ENCODE measurements around the gene EIF2AK2.
"Not testable (repeated sequence)": the region's sequence is repeated elsewhere in the genome, so short reads cannot be mapped to it uniquely, and the experiment has no call there.

EIF2AK2 gene

DNA sequence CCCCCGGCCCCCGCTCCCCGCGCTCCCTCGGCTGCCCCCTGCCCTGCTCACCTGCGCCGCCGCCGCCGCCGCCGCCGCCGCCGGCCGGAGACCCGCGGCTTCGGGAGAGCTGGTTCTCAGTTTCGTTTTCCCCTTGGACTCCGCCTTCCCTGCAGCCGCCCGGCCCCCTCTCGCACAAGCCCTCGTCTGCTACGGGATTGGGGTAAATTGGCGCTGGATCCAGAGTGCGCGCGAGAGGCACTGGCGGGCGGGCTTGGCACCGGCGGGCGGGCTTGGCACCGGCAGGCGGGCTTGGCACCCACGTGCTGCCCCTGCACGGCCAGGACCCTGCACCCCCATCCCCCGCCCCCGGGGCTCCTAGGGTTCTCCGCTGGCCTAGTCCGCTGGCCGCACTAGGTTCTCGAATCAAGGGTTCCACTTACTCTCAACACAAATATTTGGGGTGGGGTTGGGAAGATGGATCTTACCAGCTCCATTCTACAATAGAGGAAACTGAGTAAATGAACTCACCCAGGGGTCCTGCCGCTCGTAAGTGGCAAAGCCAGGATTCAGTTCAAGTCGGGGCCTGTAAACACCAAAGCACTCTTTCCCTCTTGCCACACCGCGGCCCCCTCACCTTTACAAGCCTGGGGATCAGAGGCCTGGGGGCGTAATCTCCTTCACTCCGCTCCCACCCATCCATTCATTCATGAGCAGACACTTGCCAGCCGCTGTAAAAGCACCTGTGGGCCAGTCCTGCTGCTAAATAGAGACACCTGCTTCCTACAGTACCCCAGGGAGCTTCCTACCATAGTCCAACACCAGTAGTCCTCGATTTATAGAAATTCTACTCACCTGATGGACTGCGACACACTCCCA is at the start of gene EIF2AK2:
Gene EIF2AK2 (minus strand): TSS at position 124 of the 858 bp plus-strand sequence. CDS start 9,174 bp downstream, outside the sequence.
- no peak for FAIRE-seq

DNA sequence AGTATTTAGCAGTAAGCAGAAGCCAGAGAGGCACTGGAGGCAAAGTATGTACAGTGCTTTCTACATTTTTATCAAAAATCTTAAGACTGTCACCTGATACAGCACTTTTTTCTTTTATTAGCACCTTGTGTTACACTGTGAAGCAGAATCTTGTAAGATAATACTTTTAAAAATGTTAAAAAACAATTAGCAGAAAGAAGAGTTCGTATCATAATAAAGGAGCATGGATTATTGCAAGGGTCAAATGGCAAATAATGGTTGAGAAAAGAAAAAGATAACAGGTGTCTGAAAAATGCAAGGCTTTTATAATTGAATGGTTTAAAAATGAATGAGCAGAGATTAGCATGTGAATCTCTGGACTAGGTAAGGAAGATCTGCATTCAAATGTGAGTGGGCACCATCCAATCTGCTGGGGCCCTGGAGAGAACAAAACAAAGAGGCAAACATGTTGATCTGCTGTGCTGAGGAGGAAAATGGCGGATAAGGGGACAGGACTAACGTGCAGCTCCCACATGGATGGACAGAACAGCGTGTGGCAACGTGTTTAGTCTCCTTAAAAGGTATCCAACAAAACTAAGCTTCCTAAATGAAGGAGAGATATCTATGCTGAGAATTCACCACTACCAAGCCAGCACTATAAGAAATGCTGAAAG is 49.0 kb upstream of the EIF2AK2 start:
- no peak for FAIRE-seq

DNA sequence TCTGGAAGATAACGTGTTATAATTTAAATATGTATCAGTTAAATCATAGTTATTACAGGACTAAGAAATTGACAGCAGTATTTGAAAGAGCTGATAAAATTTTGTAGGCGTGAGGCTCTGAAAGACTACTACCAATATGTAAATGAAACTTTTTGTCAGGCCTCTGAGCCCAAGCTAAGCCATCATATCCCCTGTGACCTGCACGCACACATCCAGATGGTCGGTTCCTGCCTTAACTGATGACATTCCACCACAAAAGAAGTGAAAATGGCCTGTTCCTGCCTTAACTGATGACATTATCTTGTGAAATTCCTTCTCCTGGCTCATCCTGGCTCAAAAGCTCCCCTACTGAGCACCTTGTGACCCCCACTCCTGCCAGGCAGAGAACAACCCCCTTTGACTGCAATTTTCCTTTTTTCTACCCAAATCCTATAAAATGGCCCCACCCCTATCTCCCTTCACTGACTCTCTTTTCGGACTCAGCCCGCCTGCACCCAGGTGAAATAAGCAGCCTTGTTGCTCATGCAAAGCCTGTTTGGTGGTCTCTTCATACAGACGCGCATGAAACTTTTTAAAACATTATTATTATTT is 48.4 kb upstream of the EIF2AK2 start:
- not testable (repeated sequence) for FAIRE-seq

DNA sequence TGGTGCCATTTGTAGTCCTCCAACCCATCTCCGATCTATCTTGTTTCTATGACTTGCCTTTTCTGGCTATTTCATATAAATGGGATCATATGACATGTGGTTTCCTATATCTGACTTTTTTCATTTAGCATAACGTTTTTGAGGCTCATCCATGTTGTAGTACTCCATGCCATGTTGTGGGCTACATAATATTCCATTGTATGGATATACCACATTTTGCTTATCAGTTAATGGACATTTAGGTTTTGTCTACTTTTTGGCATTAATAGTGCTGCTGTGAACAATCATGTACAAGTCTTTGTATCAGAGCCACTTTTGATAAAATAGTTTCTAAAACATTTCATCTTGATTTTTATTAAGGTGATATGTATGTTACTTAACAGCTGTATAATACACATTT is 46.9 kb upstream of the EIF2AK2 start:
- FAIRE-seq, result no peak

DNA sequence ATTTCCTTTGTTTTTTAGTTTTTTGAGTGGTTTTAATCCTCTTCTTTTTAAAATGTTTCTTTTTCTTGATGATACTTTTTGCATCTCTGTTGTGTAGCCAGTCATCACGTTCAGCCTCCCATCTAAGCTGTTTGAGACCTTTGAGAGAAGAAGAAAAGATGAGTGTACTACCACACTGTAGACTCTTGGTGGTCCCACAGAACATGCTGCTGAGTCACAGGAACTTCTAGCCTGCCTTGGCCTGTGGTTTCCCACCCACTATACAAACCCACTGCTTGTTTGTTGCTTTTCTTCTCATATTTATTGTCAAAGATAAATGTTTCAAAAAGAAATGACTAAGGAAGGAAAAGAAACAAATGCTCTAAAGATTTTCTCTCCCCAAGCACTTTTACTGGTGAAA is 45.0 kb upstream of the EIF2AK2 start:
- no peak for FAIRE-seq

DNA sequence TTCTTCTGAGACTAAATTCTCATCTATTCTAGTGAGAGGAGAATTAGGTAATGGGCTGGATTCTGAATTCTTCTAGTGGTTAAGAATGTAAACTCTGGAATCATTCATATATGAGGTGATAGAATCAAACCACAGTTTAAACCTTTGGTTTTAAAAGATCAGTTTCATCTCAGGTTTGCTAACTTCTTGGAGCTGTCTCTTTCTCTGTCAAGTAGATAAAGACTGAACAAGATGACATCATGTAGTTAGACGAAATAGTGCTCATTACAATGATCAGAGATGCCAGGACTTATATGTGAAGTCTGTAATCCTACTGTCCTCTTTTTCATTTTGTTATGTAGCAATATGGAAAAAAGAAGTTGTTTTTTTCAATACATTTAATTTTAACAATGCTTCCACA is 44.4 kb upstream of the EIF2AK2 start:
- FAIRE-seq, result no peak

DNA sequence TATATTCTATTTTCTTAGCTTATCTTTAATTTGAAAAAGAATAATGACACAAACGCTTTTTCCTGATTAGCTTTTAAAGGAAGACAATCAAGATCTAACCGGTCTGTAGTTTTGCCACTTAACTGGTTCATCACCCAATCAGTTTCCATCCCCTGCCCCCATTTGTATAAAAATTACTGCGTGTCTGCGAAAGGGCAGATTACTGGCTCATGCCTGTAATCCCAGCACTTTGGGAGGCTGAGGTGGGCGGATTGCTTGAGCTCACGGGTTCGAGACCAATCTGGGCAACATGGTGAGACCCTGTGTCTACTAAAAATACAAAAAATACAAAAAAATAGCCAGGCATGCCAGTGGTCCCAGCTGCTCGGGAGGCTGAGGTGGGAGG is 41.9 kb upstream of the EIF2AK2 start:
- FAIRE-seq, result no peak

DNA sequence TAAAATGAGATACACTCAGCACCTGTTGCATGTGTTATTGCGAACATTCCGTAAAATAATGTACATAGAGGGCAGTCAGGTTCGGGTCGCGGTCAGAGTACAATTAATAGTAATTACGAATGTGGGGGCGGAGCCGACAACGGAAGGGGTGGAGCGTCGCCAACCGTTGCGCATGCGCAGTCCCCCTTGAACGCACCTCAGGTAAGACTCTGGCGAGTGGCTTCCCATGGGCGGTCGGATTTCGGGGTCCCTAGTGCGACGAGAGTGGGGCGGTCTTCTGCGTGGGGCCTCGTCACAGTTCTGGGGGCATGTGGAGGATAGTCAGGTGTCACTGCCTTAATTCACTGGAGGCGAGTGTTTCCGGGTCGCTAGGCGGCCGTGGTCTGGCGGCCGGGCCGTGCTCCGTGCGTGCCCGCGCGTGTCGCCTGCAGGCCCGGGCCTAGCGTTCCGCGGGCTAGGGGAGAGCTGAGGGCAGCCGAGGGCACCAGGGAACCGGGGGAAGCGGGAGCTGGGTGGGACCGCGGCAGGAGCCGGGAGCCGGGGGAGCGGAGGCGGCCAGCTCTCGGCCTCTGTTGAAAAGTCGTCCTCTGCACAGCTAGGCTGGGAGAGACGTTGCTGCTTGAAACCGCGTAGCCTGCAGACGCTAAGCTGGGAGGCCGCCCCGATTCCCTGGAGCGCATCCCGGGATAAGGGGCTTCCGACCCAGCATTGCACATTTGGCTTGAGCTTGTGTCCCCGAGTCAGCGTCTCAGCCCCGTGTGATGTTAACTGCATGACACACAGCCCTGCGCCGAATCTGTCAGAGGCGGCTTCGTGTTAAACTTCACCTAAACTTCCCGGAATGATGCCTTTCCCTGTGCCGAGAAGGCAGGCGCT is 39.8 kb upstream of the EIF2AK2 start, which contains the start of gene CEBPZOS:
Gene CEBPZOS (plus strand): TSS at position 177 of the 876 bp plus-strand sequence. CDS start 3,209 bp downstream, outside the sequence.
- peak; percentile 47 for FAIRE-seq

DNA sequence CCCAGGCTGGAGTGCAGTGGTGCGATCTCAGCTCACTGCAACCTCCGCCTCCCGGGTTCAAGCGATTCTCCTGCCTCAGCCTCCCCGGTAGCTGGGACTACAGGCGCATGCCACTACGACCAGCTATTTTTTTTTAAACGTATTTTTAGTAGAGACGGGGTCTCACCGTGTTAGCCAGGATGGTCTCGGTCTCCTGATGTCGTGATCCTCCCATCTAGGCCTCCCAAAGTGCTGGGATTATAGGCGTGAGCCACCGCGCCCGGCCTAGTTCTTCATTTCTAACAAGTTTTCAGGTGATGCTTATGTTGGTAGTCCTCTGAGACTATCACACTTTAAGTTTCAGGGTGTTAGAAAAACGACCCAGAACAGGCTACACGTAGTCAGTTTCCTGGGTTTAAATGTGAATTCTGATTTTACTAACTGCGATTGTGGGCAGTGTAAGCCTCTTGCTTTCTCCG is 39.1 kb upstream of the EIF2AK2 start:
- not testable (repeated sequence) for FAIRE-seq

DNA sequence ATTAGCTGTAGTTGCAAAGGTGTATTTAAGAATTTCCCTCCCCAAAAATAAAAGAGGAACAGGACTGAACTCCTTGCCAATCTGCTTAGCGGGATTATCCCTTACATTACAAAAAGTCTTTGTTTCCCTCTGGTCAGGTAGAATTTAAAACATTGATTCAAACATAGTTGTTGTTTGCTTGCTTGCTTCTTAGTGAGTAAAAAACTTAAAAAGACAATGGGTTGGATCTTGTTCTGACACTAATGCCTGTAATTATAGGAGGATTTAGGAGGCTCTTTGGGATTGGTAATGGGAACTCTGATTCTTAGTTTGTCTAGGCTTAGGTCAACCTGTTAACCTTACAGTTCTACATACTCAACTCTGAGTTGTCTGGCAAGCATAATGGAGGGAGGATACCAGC is 35.8 kb upstream of the EIF2AK2 start:
- FAIRE-seq, result no peak

DNA sequence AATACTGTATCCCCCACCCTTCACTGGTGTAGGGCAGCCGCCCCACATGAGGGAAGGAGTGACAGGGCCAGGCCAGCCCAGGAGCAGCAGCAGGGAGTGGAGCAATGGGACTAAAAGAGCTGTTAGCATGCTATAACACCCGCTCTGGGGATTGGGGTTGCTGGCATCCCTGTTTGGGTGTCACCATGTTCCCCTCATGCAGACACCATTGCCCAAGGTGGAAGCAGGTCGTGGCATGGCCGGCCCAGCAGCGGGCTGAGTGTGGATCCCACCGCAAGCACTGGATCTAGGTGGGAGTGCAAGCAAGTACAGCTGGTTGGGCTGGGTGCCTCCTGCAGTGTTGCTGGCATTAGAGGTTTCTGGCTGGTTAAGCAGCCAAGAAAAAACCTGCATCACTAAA is 35.0 kb upstream of the EIF2AK2 start:
- no peak for FAIRE-seq

DNA sequence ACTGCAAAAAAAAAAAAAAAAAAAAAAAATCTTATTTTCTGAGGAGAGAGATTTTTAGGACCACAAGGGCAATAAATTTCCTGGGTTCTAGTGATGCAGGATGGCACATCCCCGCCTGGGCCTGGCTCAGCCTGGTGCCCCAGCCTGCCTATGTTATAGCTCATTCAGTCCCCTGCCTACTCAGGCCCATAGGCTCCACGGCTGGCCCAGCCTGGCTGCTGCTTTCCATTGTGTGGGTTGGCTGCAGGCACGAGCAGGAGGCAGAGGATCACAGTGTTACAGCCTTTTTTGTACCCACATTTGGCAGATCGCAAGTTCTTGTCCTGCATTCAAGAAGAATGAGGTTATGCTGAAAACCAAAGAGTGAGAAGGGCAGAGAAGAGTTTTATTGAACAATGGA is 34.5 kb upstream of the EIF2AK2 start:
- no peak for FAIRE-seq

DNA sequence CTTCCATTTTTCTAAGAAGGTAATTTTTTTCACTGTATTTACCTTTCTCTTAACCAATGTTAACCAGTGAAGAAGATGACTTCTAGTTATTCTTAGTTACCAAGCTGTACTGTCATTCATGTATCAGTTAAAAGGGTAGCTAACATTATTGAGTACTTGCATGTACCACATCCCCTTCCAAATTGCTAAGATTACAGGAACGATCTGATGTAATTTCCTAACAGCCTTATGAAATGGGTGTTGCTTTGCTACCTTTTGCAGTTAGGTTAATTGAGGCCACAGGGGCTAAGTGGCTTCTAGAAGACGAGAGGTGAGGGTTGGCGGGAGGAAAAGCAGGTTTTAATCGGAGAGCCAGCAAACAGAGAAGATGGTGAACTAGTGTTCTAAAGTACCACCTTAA is 33.5 kb upstream of the EIF2AK2 start:
- FAIRE-seq, result no peak

DNA sequence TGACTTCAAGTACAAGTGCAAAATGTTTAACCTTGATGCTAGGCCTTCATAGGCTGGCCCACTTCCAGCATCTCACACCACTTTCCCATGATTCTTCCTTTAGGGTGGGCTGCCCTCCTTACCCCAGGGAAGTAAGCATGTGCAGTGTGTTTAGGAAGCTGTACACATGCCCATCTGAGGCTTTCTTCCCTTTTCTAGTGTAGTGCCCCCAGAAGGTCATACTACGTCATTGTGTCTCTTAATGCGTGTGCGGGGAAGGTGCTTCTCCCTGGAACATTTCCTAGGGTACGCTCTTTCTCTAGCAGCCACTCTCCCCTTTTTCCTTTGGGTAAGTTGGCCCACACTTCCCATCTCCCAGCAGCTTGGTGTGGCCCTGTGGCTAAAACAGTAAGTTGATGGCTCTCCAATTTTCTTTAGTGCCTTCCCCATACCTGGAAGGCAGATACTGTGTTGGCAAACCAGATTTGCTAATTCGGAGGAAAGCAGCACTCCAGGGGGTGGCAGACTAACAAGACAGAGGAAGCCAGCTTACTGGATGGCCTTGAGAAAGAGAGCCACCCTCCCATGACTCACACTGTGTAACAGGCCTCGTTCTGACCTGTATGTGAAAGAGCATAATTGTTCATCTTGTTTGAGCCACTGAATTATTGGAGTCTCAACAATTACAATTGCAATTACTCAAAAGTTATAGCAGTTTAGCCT is 32.8 kb upstream of the EIF2AK2 start:
- FAIRE-seq, result no peak

DNA sequence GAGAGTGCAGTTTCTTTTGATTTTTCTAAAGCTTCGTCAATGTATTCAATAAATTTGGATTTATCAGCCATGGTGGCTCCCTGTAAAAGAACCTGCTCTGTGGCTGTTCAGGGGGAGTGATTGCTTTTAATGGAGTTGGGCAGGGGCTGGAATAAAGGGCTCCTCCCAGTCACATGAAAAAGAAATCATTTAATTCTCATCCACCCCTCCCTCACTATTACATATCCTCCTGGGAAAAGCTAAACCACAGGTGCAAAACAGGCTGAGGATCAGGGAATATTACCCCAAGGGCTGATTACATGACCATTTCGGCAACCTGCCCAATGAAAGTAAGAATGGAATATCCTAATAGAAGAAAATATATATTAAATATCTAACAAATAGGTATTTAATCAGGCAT is 31.8 kb upstream of the EIF2AK2 start, which contains the start of gene SULT6B1:
Gene SULT6B1 (minus strand): TSS at position 101 of the 400 bp plus-strand sequence. CDS start 30 bp downstream, at position 71.
- no peak for FAIRE-seq

DNA sequence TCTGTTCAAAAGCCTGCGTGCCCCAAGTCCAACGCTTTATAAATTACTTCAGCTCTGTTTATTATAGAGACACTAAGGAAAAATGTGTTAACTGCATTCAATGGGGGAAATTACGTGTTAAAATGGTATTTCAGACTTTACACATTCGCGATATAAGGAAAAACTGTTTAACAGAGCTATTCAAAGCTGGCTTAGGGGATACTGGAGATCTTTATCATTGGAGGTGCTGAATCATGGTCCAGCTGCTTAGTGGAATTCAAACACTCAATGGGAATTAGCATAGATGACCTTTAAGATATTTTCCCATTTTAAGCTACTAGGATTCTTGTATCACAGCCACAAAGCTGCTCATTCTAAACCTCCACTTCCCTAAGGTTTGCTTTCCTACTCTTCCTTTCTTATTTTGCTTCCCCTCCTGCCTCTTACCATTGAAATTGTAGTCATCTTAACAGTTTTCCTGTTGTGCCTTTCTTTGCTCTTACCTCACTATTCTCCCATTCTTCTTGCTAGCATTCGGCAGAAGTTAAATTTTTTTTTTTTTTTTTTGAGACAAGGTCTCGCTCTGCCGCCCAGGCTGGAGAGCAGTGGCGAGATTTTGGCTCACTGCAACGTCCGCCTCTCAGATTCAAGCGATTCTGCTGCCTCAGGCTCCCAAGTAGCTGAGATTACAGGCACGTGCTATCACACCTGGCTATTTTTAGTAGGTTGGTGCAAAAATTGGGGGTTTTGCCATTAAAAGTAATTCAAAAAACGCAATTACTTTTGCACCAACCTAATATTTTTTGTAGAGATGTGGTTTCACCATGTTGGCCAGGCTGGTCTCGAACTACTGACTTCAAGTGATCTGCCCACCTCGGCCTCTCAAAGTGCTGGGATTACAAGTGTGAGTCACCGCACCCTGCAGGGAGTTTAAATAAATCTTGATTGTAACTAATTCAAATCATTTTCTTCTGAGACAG is 25.2 kb upstream of the EIF2AK2 start:
- no peak for FAIRE-seq

DNA sequence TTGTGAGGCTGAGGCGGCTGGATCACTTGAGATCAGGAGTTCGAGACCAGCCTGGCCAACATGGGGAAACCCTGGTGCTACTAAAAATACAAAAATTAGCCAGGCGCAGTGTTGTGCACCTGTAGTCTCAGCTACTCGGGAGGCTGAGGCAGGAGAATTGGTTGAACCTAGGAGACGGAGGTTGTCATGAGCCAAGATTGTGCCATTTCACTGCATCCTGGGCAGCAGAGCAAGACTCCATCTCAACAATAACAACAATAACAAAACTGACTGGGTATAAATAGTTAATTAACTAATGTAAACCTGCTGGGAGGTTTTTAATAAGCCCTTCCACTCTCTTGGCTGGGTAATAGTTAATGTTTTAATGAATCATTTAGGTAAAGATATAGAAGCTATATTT is 23.9 kb upstream of the EIF2AK2 start:
- FAIRE-seq, result no peak

DNA sequence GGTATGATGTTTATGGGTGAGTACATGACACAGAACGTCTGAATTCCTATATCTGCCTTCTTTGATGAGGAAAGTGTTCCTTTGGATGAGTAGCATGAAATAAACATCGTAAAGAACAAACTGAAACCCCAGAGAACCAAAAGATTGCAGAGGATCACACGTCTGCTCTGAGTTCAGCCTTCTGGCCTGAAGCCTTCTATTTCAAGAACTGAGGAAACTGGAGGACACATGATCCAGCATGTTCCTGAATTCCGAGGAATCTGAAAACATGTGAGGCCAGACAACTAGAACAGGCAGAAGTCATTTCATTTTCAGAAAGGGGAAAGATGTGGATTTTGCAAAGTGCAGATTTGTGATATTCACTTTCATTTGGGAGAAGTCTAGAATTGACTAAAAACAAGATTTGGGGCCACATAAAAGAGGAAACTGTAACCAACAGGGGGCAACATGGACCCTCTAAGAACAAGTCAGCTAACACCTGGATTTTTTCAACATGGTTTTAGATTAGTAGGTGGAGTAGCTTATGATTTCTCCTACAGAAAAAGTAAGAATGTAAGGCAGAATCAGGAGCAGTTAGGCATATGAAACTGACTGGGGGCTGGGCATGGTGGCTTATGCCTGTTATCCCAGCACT is 23.3 kb upstream of the EIF2AK2 start:
- no peak for FAIRE-seq

DNA sequence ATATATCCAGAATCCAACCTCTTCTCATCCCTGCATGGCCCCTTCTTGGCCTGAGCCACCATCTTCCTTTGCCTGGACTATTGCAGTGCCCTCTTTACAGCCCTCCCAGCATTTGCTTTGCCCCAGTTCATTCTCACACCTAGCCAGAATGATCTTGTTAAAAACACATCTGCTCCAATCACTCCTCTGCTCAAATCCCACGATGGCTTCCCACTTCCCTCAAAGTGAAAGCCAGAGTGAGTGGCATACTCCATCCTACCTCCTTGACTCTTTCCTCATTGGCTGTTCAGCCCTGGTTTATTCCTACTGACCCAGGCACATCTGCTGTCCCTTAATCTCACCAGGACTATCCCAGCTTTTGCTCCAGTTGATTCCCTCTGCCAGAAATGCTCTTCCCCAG is 17.0 kb upstream of the EIF2AK2 start:
- FAIRE-seq, result no peak

DNA sequence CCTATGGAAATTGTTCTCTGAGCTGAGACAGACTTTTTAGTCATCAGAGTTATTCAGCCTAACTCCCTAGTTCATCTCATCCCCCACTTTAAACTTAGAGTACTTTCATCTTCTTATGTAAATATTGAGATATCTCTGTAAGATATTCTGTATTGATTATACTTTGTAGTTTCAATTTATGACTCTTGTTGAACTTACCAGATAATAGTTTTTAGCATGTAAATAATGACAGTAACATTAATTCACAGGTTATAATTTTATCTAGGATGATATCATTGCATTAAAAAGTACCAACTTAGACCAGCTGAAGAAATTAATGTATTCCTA is 14.8 kb upstream of the EIF2AK2 start:
- no peak for FAIRE-seq
